KBM-7 (cell line): ENCODE data around the gene CTBP1.
A peak's percentile ranks its signal among the peaks of the same experiment; 100 is the strongest.
"Not testable (repeated sequence)": the region's sequence is repeated elsewhere in the genome, so short reads cannot be mapped to it uniquely, and the experiment has no call there.

Source experiments
- DNase-seq: peaks from one replicate; pipeline ENCODE4 v3.0.0-alpha.2; 2015
- in situ Hi-C: fragments of 300-500 bp; cut with MboI; formaldehyde crosslinking; loops from 2 replicates; pipeline ENCODE4 v1.14.3; 2020; ENCODE audit warnings: low sequenced_read_pairs, low pct_unique_long_range_greater_than_20kb, mixed read lengths

The CTBP1 gene

DNA sequence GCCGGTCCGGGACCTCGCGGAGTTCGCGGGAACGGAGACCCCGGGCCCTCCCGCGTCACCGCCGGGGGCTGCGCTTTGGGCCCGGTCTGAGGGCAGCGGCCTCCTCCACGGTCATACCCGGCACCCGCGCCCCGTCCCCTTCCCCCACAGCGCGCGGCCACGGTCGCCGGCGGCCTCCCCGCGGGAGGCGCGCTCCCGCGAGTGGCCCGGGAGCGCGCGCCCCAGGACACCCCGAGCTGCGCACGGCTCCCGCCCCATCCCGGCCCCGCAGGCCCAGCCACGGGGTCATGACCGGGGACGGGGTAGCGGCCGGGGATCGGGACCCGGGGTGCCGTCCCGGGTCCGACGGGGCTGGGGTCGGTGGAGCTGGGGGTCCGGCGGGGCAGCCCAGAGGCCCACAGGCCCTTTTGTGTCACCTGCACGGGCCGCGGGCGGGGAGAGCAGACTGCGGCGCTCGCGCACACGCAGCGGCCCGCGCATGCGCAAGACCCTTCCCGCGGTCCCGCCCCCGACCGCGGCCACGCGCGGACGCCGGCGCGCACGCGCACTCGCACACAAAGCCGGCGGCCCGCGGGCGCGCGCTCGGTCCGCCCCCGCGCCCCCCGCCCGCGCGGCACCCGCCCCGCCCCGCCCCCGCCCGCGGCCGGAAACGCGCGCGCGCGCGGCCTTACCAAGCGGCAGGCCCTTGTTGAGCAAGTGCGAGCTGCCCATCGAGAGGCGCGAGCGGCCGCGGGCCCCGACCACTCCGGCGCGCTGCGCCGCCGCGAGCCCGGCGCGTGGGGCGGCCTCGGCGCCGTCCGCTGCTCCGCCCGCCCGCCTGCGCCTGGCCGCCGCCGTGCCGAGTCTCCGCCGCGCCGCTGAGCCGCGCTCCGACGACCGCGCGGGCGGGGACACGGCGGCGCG, at the start of gene CTBP1:
CTBP1 (minus strand) TSS at position 886 of the 903 bp plus-strand sequence. CDS start 7,799 bp downstream, outside the sequence.
- in situ Hi-C loops, result no loop called here
- DNase-seq, result peak; percentile 70

GRCh38 chr4:1298461-1298860, 49.5 kb upstream of the CTBP1 start:
- no peak for DNase-seq
- in situ Hi-C loops, result no loop called here

DNA sequence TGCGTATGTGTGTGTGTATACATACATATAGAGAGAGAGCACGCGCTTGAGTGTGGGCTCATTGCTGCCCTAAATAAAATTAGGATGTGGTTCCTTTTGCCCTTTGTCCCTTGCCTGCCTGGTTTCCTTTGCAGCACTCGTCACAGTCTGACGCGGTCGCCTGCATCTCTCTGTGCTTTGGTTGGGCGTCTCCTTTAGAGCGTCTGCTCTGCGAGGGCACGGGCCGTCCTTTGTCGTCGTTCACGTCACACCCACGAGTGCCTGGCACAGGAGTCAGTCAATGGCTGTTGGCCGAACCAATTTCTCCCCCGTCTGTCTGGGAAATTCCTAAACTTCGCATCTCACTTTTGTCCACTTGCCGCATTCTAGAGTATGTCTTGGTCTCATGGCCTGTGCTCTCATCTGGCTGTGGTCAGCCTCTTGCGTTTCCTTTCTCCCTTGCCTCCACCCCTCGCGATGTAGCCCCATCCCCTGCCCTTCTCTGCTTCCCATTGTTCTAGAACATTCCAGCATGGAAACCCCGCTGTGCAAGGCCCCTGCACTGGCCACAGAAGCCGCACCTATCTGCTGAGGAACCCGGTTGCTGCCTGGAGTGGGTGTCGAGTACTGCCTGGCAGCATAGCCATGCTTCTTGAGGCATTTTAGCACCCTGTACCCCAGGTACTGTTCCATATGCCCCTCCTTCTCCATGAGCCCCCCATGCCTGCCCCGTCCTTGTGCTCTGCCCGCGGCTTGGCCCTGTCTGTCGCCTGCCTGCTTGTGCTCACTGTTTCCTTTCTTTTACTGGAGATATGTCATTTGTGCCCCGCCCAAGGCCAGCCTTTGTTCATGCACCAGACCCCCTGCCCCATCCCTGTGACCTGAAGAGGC, 48.8 kb upstream of the CTBP1 start:
- in situ Hi-C loops, result no loop called here
- no peak for DNase-seq

DNA sequence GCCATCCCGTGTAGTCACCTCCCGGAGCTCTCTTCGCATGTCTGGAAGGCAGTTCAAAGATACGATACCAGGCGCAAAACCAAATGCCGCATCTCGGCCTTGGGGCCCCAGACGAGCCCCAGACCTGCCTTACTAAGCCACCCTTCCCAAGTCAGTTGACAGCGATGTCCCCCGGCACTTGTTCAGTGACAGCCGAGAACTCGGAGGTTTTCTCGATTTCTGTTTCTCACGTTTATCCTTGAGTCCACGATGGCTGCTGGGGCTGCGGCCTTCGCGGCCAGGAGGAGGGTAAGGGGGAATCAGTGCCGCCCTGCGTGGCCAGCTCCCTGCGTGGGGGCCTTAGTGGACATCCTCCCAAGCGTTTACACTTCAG, 48.1 kb upstream of the CTBP1 start:
- DNase-seq, result no peak
- in situ Hi-C loops, result no loop called here

DNA sequence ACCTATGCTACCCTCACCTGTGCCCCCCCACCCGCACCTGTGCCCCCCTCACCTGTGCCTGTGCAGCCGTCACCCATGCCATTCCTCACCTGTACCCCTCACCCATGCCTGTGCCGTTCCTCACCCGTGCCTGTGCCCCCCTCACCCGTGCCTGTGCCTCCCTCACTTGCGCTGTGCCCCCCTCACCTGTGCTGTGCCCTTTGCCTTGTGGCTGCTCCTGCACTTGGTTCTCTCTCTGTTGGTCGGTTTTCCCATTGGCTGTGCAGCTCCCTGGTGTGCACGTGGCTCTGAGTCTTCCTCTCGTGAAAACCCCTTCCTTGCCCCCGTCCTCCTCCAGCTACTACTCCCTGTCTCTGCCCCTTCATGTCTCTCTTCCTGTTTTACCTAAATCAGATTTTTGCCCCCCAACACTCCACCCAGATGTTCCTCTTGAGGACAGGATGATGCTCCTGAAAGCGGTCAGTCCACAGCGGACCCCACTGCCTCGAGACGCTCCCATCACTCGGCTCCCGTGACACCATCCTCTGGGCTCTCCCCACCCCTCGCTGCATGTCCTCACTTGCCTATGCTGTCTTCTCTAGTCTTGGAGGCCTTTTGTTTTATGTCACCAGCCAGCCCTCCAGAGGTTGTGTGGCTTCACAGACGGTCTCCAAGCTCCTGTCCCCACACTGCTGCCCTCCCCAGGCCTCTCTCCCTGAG, 47.5 kb upstream of the CTBP1 start:
- no peak for DNase-seq

GRCh38 chr4:1295405-1296055, 46.6 kb upstream of the CTBP1 start:
- in situ Hi-C loops, result no loop called here
- no peak for DNase-seq

More for the DNA sequence above, 47.5 kb upstream of the CTBP1 start:
- in situ Hi-C loops, result no loop called here

DNA sequence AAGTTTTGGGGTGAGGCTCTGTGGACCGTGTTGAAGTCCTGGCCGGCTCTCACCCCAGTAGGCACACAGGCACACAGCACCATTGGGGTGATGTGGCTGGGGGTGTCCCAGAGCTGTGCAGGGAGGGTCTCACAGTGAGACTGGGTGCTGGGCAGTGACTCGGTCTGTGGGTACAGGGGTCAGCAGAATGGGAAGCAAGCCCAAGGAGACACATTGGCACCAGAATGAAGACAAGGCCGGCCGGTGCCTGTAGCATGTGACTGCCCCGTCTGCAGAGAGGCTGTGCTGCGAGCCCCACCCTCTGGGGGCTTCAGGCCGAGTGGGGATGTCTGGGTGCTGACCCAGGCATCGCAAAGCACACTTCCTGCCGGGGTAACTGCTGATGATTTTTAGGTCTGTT, 46.0 kb upstream of the CTBP1 start:
- in situ Hi-C loops, result no loop called here
- DNase-seq, result no peak

DNA sequence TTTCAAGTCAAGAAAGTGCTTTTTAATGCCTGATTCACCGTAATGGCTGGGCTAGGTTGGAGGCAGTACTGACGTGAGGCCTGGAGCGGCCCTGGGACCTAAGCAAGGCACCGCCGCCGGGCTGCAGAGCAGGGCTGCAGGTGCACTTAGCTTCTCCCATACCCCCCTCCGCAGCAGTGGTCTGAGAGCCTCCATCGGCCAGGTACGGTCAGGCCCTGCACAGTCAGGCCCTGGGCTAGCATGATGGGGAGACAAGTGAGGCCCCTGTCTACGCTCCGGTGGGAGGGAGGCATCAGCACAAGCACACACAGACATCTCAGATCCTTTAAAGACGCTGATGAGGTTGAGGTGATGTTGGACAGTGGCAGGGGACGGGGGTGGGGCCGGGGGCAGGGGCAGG, 45.5 kb upstream of the CTBP1 start:
- in situ Hi-C loops, result no loop called here
- DNase-seq, result no peak

DNA sequence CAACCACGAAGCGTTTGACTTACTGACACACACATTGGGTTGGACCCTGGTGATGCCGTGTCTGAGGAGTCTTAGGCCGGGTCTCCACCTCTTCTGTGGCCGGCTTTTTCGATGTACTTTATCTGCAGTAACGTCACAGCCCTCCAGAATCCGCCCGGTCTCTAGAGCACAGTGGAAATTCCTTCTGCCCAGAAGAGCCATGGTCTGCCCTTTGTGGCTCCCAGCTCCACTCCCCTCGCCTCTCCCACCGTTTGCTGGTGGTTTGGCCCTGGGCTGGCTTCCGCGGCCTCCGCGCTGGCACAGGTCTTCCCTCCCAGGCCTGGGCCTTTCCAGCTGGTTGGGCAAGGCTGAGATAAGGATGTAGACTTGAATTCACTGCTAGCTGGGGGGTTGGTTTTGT, 45.1 kb upstream of the CTBP1 start:
- in situ Hi-C loops, result no loop called here
- no peak for DNase-seq

DNA sequence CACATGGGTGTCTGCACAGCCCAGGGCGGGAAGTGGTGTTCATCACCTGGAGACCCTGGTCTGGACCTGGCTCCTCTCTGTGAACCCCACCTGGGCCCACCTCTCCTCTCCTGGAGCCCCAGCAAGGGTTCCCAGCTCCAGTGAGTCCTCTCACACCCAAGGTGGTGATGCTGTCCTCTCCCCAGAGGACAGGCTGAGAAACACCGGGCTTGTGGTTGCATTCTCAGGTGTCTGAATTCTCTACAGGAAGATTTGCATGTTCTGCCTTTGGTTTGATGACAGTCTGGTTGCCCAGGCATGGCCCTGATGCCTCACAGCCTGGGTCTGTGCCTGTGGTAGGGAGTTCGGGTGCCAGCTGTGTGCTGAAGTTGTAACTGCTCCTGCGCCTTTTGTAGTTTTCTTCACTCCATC, 44.6 kb upstream of the CTBP1 start:
- in situ Hi-C loops, result no loop called here
- no peak for DNase-seq

DNA sequence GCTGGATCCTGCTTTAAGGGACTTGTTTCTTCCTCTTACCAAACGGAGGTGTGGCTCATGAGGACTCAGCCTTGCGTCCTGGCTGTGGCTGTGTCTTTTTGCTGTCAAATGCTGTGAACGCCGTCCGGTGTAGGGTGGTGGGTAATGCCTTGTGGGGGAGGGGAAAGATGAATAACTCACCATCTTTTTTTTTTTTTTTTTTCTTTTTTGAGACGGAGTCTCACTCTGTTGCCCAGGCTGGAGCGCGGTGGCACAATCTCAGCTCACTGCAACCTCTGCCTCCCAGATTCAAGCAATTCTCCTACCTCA, 43.7 kb upstream of the CTBP1 start:
- DNase-seq, in situ Hi-C loops: not testable (repeated sequence)

DNA sequence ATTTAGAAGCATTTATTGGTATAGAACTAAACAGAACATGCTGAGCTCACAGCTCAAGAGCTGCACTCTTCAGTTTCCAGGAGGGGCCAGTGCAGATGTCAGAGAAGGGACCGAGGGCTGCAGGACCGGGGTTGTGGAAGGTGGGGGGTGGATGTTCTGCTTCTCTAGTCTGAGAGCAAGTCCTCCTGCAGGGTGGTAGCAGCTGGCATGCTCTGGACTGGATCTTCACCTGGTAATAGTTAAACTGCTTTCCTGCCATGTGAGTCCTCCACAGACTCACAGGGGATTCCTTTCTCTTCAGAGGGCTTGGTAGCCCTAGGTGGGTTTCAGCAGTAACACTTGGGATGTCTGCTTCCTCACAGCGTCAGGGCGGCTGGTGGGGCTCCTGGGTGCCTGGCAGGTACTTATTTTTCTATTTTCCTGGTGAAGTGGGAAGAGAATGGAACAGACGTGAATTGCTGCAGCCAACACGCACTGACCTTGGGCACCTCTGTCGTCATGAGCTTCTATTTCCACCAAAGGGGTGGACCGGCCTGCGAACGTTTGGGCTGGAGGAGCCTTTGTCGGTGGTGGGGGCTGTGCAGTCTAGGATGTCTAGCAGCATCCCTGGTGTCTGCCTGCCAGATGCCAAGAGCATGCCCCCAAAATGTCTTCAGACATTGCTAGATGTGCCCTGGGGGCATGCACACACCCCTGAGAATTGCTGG, 43.2 kb upstream of the CTBP1 start:
- in situ Hi-C loops, result no loop called here
- DNase-seq, result no peak

- in situ Hi-C loops, result no loop called here
- DNase-seq, result no peak
These were observed 42.2 kb upstream of the CTBP1 start for GRCh38 chr4:1291091-1291490.

- in situ Hi-C loops, result no loop called here
- DNase-seq, result peak; percentile 14
These were observed 41.4 kb upstream of the CTBP1 start for GRCh38 chr4:1290165-1290977.

GRCh38 chr4:1289207-1290164, 40.6 kb upstream of the CTBP1 start, which contains the start of gene MAEA:
Gene MAEA, plus strand, starts transcription at chr4:1289891. Its CDS starts 23 bp downstream, at chr4:1289914.
- in situ Hi-C loops, result no loop called here
- peak; percentile 98 for DNase-seq

DNA sequence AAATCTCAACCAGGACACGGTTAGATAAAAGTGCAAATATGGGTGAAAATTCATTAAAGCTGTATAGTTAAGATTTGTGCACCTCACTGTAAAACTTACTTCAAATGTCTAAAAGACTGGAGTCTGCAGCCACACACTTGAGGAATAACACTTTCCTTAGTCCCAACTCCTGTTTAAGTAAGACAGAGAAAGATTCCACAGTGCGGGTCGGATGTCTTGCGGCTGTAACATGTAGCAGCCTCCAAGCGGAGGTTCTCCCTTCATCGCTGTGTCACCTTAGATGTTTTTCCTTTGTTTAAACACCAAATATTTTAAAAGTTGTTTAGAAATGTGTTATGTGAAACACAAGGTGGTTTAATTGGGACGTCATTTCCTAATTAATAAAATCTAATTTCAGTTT, 39.9 kb upstream of the CTBP1 start:
- in situ Hi-C loops, result no loop called here
- DNase-seq, result no peak
